HEK293T (cell line): Measurements from ENCODE around the gene E2F6.
A peak's percentile ranks its signal among the peaks of the same experiment; 100 is the strongest.

Source experiments
- CTCF ChIA-PET: fragments of 350-600 bp; formaldehyde crosslinking; extraction: SDS; loops from one replicate; lab custom pipeline; 2021; ENCODE audit warnings: antibody characterized with exemption, inconsistent platforms; lab: Yijun Ruan, JAX
- POLR2A ChIA-PET: fragments of 350-600 bp; formaldehyde crosslinking; extraction: SDS; loops from one replicate; lab custom pipeline; 2020; ENCODE audit warnings: antibody characterized with exemption, inconsistent platforms; lab: Yijun Ruan, JAX
- DNase-seq: peaks from one replicate; pipeline ENCODE4 v3.0.0; 2012; ENCODE audit warnings: mixed read lengths; ENCODE audit errors: extremely low spot score
- ARNT ChIP-seq: fragments of 450-650 bp; IDR thresholded peaks from 2 replicates; pipeline ENCODE4 v1.6.1; 2017; ENCODE audit warnings: mild to moderate bottlenecking
- BHLHE40 ChIP-seq: fragments of 450-650 bp; IDR thresholded peaks from 2 replicates; pipeline ENCODE4 v1.6.1; 2016; ENCODE audit warnings: mild to moderate bottlenecking, moderate library complexity, borderline replicate concordance
- CTBP1 ChIP-seq: fragments of 450-650 bp; IDR thresholded peaks from 2 replicates; pipeline ENCODE4 v1.6.1; 2016; ENCODE audit warnings: borderline replicate concordance
- ELF4 ChIP-seq: fragments of 450-650 bp; IDR thresholded peaks from 2 replicates; pipeline ENCODE4 v1.6.1; 2017; ENCODE audit warnings: antibody characterized with exemption
- FOXA1 ChIP-seq: fragments of 450-650 bp; IDR thresholded peaks from 2 replicates; pipeline ENCODE4 v1.6.1; 2016; ENCODE audit warnings: mild to moderate bottlenecking
- FOXK2 ChIP-seq: fragments of 450-650 bp; IDR thresholded peaks from 2 replicates; pipeline ENCODE4 v1.6.1; 2016; ENCODE audit warnings: mild to moderate bottlenecking
- FOXM1 ChIP-seq: fragments of 450-650 bp; IDR thresholded peaks from 2 replicates; pipeline ENCODE4 v1.6.1; 2017; ENCODE audit warnings: mild to moderate bottlenecking, borderline replicate concordance
- HDGF ChIP-seq: fragments of 450-650 bp; IDR thresholded peaks from 2 replicates; pipeline ENCODE4 v1.6.1; 2017; ENCODE audit warnings: antibody characterized with exemption, borderline replicate concordance
- L3MBTL2 ChIP-seq: fragments of 450-650 bp; conservative IDR thresholded peaks from 2 replicates; pipeline ENCODE4 v1.6.1; 2016; ENCODE audit warnings: mild to moderate bottlenecking
- LEF1 ChIP-seq: fragments of 450-650 bp; IDR thresholded peaks from 2 replicates; pipeline ENCODE4 v1.6.1; 2017; ENCODE audit warnings: mild to moderate bottlenecking, borderline replicate concordance
- NFRKB ChIP-seq: fragments of 450-650 bp; IDR thresholded peaks from 2 replicates; pipeline ENCODE4 v1.6.1; 2016; ENCODE audit warnings: mild to moderate bottlenecking, moderate library complexity
- PKNOX1 ChIP-seq: fragments of 450-650 bp; IDR thresholded peaks from 2 replicates; pipeline ENCODE4 v1.6.1; 2016
- SP1 ChIP-seq: fragments of 450-650 bp; IDR thresholded peaks from 2 replicates; pipeline ENCODE4 v1.6.1; 2017
- SUZ12 ChIP-seq: fragments of 450-650 bp; IDR thresholded peaks from 2 replicates; pipeline ENCODE4 v1.6.1; 2016; ENCODE audit warnings: mild to moderate bottlenecking
- TARDBP ChIP-seq: fragments of 450-650 bp; IDR thresholded peaks from 2 replicates; pipeline ENCODE4 v1.6.1; 2016
- ZNF384 ChIP-seq: fragments of 450-650 bp; IDR thresholded peaks from 2 replicates; pipeline ENCODE4 v1.6.1; 2016

Gene E2F6

GRCh38 chr2:11481426-11481788 is 15.4 kb upstream of the E2F6 start:
- POLR2A ChIA-PET = no interaction called here
- CTCF ChIA-PET = interaction anchor here (6.6 kb wide), 1 partner anchor 101 kb away, joined by 84 read pairs; no protein-coding TSS in a partner anchor
- TF ChIP-seq BHLHE40 (no peak), CTBP1 (no peak), TARDBP (no peak), HDGF (no peak), SP1 (no peak), ELF4 (no peak), FOXA1 (no peak), ARNT (no peak), FOXM1 (no peak), SUZ12 (no peak)
- DNase-seq = no peak

DNA sequence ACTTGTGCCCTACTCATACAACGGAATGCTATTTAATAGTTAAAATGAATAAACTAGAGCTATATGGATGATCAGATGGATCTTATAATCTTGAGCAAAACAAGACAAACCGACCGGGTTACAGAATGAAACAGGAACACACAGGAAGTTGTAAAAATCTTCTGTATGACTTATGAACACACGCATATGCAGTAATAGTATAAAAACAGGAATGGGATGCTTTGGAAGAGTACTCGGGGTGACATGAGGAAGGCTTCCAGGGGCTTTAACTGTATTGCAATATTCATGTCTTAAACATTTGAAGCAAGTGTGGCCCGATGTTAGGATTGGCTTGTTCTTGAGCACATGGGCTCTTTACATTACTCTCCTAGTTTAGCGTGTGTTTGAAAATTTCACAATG is 14.9 kb upstream of the E2F6 start:
- CTCF ChIA-PET = interaction anchor here (0.6 to 6.6 kb wide), 4 partner anchors 101 to 672 kb away, joined by 3 to 84 read pairs (median 3); no protein-coding TSS in a partner anchor
- DNase-seq = no peak
- POLR2A ChIA-PET = no interaction called here
- no peak for TF ChIP-seq TARDBP
- no peak for TF ChIP-seq FOXK2
- TF ChIP-seq ELF4 = no peak
- TF ChIP-seq HDGF = no peak
- no peak for TF ChIP-seq NFRKB
- TF ChIP-seq SUZ12 = no peak
- no peak for TF ChIP-seq SP1
- TF ChIP-seq ZNF384 = no peak
- no peak for TF ChIP-seq CTBP1
- TF ChIP-seq PKNOX1 = no peak
- TF ChIP-seq ARNT = no peak
- no peak for TF ChIP-seq BHLHE40
- TF ChIP-seq LEF1 = no peak
- no peak for TF ChIP-seq FOXA1

- POLR2A ChIA-PET = no interaction called here
- TF ChIP-seq SP1 (no peak), FOXM1 (no peak), ZNF384 (no peak), L3MBTL2 (no peak), SUZ12 (no peak), ELF4 (no peak), NFRKB (no peak), FOXA1 (no peak), TARDBP (no peak), HDGF (no peak), FOXK2 (no peak), CTBP1 (no peak)
- CTCF ChIA-PET = interaction anchor here (0.6 to 6.6 kb wide), 4 partner anchors 102 to 671 kb away, joined by 3 to 84 read pairs (median 3); no protein-coding TSS in a partner anchor
- no peak for DNase-seq
Observed at GRCh38 chr2:11480406-11480805, 14.4 kb upstream of the E2F6 start.

GRCh38 chr2:11478899-11479605 is 13.1 kb upstream of the E2F6 start:
- CTCF ChIA-PET = interaction anchor here (0.6 to 6.6 kb wide), 6 partner anchors 63 to 355 kb away, joined by 3 to 84 read pairs (median 4); no protein-coding TSS in a partner anchor
- POLR2A ChIA-PET = no interaction called here

GRCh38 chr2:11477994-11478393 is 12.0 kb upstream of the E2F6 start:
- DNase-seq = peak; percentile 66
- ChIA-PET POLR2A (no interaction called here), CTCF (interaction anchor here (0.6 to 6.6 kb wide), 5 partner anchors 13 to 206 kb away, joined by 3 to 84 read pairs (median 3); no protein-coding TSS in a partner anchor)
- TF ChIP-seq PKNOX1 (peak; percentile 26; the same call in 1 of the 2 replicates), FOXA1 (no peak)

More at GRCh38 chr2:11478899-11479605, 13.1 kb upstream of the E2F6 start:
- TF ChIP-seq ELF4 (no peak), BHLHE40 (no peak), NFRKB (no peak), FOXM1 (no peak), TARDBP (no peak), FOXK2 (no peak), LEF1 (no peak), SUZ12 (no peak), PKNOX1 (no peak), SP1 (no peak)
- DNase-seq = no peak

- TF ChIP-seq ELF4 = no peak
- no peak for TF ChIP-seq NFRKB
- TF ChIP-seq ZNF384 = no peak
- no peak for TF ChIP-seq FOXA1
- no peak for TF ChIP-seq SUZ12
- no peak for TF ChIP-seq HDGF
- TF ChIP-seq LEF1 = no peak
- no peak for TF ChIP-seq CTBP1
- no peak for TF ChIP-seq ARNT
- no peak for TF ChIP-seq L3MBTL2
- no peak for TF ChIP-seq FOXM1
- TF ChIP-seq PKNOX1 = no peak
- no peak for DNase-seq
- ChIA-PET CTCF (interaction anchor here (0.8 to 1.9 kb wide), 3 partner anchors 108 to 111 kb away, joined by 3 to 14 read pairs (median 4); no protein-coding TSS in a partner anchor), POLR2A (no interaction called here)
Observed at GRCh38 chr2:11473659-11474433, 7.9 kb upstream of the E2F6 start.
